ENCODE data around the gene N4BP3.
A peak's percentile ranks its signal among the peaks of the same experiment; 100 is the strongest.

N4BP3 gene

GRCh38 chr5:178113841-178114324 lies 551 bp downstream of the N4BP3 start:
- Histone ChIP-seq H3K79me2 (ENCODE audit: insufficient read depth, low read depth) (no peaks in the 10 kb centered on the region), H3K4me1 (ENCODE audit: low read depth, poor library complexity, severe bottlenecking) (no peaks in the 10 kb centered on the region), H3K4me2 (peak overlapping the region; percentile 29; the same call in 1 of the 2 replicates), H3K36me3 (ENCODE audit: insufficient read depth) (no peaks in the 10 kb centered on the region), H4K20me1 (ENCODE audit: insufficient read depth) (no peaks in the 10 kb centered on the region), H3K27me3 (ENCODE audit: insufficient read depth, low read depth) (no peaks in the 10 kb centered on the region), H2AFZ (ENCODE audit: low read depth) (peak overlapping the region; percentile 47), H3K27ac (no peak overlapping the region), H3K9ac (no peak overlapping the region), H3K4me3 (IDR thresholded peaks at IDR 0.05; ENCODE audit: insufficient read depth, low read depth, low read length) (no peak overlapping the region)
- no peak for TF ChIP-seq CTCF (conservative IDR thresholded peaks at IDR 0.05; ENCODE audit: low read depth, low read length)

- Histone ChIP-seq H3K4me2 (peak overlapping the region; percentile 29; the same call in 1 of the 2 replicates), H4K20me1 (ENCODE audit: insufficient read depth) (no peaks in the 10 kb centered on the region), H3K27me3 (ENCODE audit: insufficient read depth, low read depth) (no peaks in the 10 kb centered on the region), H3K9ac (no peak overlapping the region), H3K4me1 (ENCODE audit: low read depth, poor library complexity, severe bottlenecking) (no peaks in the 10 kb centered on the region), H2AFZ (ENCODE audit: low read depth) (no peak overlapping the region), H3K79me2 (ENCODE audit: insufficient read depth, low read depth) (no peaks in the 10 kb centered on the region), H3K4me3 (IDR thresholded peaks at IDR 0.05; ENCODE audit: insufficient read depth, low read depth, low read length) (no peak overlapping the region), H3K27ac (no peak overlapping the region), H3K36me3 (ENCODE audit: insufficient read depth) (no peaks in the 10 kb centered on the region)
- TF ChIP-seq CTCF (conservative IDR thresholded peaks at IDR 0.05; ENCODE audit: low read depth, low read length), result no peak
These were observed 1.2 kb downstream of the N4BP3 start for GRCh38 chr5:178114325-178115135.

- no peaks in the 10 kb centered on the region for H3K79me2 ChIP-seq (ENCODE audit: insufficient read depth, low read depth)
- no peak overlapping the region for H3K4me3 ChIP-seq (IDR thresholded peaks at IDR 0.05; ENCODE audit: insufficient read depth, low read depth, low read length)
These were observed 1.9 kb downstream of the N4BP3 start for GRCh38 chr5:178115136-178115813.

GRCh38 chr5:178115814-178116142 lies 2.4 kb downstream of the N4BP3 start:
- Histone ChIP-seq H3K79me2 (ENCODE audit: insufficient read depth, low read depth) (no peaks in the 10 kb centered on the region), H3K27me3 (ENCODE audit: insufficient read depth, low read depth) (no peaks in the 10 kb centered on the region), H2AFZ (ENCODE audit: low read depth) (no peak overlapping the region), H3K4me3 (IDR thresholded peaks at IDR 0.05; ENCODE audit: insufficient read depth, low read depth, low read length) (no peak overlapping the region), H3K36me3 (ENCODE audit: insufficient read depth) (no peaks in the 10 kb centered on the region), H3K4me2 (no peak overlapping the region), H3K27ac (no peak overlapping the region), H3K9ac (no peak overlapping the region), H3K4me1 (ENCODE audit: low read depth, poor library complexity, severe bottlenecking) (peaks cover 5% of the 10 kb centered on the region), H4K20me1 (ENCODE audit: insufficient read depth) (no peaks in the 10 kb centered on the region)
- no peak for TF ChIP-seq CTCF (conservative IDR thresholded peaks at IDR 0.05; ENCODE audit: low read depth, low read length)

More at GRCh38 chr5:178115136-178115813, 1.9 kb downstream of the N4BP3 start:
- Histone ChIP-seq H3K4me2 (no peak overlapping the region), H2AFZ (ENCODE audit: low read depth) (no peak overlapping the region), H3K36me3 (ENCODE audit: insufficient read depth) (no peaks in the 10 kb centered on the region), H3K4me1 (ENCODE audit: low read depth, poor library complexity, severe bottlenecking) (peaks cover under 1% of the 10 kb centered on the region), H4K20me1 (ENCODE audit: insufficient read depth) (no peaks in the 10 kb centered on the region), H3K9ac (no peak overlapping the region), H3K27me3 (ENCODE audit: insufficient read depth, low read depth) (no peaks in the 10 kb centered on the region), H3K27ac (no peak overlapping the region)
- no peak for TF ChIP-seq CTCF (conservative IDR thresholded peaks at IDR 0.05; ENCODE audit: low read depth, low read length)

All from KMS-11 (cell line).